Stimulated activated CD8-positive, alpha-beta memory T cell treated with anti-CD3 and anti-CD28 coated beads, Interleukin-7, amount 100 ng/mL, for 1 hour (primary cell): ENCODE results near the gene COPB2.

Experiments
- DNase-seq, 2 donors: peaks; one replicate each; pipeline ENCODE4 v3.0.0-alpha.2; 2020; ENCODE audit warnings: low read depth in 2 of 2

The COPB2 gene

GRCh38 chr3:139307601-139308555 is 81.6 kb downstream of the COPB2 start:
- DNase-seq = no peak
